HG03039 (cell line): ENCODE results near the gene TMEM95.

ENCODE experiments used
- ATAC-seq: cut with Tn5 transposase; IDR thresholded peaks from one replicate; pipeline ENCODE4 v1.9.1; 2021; ENCODE audit warnings: mild to moderate bottlenecking, moderate library complexity; ENCODE audit not compliant: unreplicated experiment

TMEM95 gene, protein sequence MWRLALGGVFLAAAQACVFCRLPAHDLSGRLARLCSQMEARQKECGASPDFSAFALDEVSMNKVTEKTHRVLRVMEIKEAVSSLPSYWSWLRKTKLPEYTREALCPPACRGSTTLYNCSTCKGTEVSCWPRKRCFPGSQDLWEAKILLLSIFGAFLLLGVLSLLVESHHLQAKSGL

DNA sequence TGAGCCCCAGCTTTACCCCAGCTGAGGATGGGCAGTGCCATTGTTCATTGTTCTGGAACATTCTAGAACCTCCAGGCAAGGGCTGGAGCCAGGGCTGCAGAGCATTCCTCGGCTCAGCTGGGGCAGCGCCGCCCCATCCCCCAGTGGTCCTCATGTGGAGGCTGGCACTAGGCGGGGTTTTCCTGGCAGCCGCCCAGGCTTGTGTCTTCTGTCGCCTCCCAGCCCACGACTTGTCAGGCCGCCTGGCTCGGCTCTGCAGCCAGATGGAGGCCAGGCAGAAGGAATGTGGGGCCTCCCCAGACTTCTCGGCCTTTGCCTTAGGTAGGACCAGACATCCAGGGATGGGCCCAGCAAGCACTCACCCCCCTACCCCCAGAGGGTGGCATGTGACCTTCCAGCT is at the start of gene TMEM95:
TSS of gene TMEM95 (plus strand) at position 104 of the 400 bp plus-strand sequence. CDS start at position 153, 49 bp downstream.
- ATAC-seq = no peak

DNA sequence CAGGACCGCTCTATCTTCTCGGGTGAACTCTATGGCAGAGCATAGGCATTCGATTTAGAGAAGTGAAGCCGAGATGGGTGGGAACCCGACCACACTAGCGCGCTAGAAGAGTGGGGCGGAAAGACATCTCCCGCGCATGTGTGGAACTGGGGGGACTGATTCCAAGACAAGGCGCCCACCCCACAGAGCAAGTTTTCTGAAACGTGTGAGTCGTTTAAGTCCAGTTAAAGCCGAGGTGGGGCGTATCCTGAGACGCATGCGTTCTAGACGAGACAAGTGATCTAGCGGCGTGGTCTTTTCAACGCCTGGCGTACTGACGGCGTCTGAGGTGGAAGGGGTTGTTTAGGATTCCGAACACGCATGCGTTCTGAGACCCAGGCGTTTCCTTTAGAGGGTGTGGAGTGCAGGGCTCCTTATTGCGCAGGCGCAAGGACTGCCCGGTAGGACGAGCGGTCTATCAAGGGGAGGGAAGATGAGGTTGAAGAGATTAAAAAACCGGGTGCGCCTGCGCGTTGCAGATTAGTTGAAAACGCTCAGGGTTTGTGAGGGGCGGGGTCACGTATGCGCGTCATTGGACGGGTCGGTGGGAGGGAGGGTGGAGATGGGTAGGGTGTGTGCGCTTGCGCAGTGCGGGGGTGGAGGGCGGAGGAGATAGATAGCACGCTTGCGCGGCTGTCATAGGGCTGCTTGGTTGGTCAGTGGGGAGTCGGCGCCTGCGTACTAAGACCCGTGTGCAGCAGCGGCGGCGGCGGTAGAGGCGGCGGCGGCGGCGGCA is 47.9 kb upstream of the TMEM95 start, which contains the start of gene EIF5A:
TSS of gene EIF5A (plus strand) at position 718 of the 775 bp plus-strand sequence. CDS start 2,008 bp downstream, outside the sequence.
- peak; percentile 64 for ATAC-seq

DNA sequence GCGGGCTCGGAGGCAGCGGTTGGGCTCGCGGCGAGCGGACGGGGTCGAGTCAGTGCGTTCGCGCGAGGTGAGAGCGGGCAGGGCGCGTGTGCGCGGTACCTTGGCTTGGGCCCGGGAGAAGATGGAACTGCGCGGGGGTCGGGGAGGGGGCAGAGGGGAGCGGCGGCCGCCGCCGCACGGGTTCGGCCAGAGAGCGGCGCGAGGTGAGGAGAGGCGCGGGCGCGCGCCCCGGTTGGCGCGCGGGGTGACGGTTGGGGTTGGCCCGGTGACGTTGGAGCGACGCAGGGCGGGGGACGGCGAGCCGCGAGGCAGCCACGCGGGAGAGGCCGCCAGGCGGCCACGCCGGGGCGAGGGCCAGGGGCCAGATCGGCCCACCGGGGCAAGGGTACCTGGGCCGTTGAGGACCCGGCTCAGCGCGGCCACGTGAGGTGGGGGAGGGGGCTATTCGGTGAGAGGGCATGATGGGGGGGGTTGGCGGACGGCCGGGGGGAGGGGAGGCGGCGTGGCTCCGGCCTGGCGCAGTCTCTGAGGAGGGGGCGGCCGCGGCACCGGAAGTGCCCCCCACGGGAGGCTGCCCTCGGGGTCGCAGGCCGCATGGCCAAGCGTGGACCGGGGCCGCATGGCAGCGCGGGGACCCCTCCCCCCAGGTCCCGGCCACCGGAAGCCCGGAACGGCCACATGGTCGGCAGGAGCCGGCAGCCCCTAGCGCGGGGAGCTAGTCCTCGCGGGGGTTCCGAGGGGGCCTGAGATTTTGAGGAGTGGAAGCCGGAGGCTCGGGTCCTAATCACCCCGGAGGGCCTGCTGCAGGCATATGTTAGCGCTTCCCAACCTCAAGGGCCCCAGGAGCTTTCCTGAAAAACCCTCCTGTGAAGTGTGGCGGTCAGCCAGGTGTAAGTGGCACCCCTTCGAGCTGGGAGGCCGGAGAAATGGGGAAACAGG is 47.0 kb upstream of the TMEM95 start:
- no peak for ATAC-seq

DNA sequence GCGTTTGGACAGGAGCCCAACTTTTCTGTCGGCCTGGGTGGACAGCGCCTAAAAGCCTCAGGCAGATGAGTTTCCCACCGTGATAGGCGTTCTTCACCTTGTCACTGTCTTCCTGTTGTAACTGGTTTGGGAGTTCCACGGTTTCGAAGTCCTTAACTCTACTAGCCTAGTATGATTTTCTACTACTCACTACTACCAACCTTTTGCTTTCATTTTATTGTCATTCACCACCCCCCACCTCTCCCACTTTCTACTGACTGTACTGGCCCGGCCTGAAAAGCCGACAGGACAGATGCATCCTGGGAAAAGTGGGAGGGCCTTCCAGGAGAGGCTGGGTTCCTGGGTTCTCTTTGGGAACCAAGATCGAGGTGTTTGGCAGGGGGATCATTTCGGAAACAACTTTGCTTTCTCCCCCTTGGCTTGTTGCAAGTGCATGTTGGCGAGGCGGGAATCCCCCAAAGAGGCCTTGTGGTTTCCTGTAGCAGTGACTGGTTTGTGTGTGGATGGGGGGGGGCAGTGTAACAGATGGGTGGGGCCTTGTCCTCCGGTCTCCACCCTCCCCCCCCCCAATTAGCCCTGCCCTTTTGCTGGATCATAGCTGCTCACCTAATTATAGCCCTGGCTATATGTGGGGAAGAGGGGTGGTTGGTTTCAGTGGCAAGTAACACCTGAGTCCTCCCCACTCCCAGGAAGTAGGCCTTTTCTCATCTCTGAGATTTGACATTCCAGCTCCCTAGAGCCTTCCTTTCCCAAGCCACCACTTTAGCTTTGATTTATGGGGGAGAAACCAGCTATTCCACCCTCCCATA is 46.1 kb upstream of the TMEM95 start:
- no peak for ATAC-seq

DNA sequence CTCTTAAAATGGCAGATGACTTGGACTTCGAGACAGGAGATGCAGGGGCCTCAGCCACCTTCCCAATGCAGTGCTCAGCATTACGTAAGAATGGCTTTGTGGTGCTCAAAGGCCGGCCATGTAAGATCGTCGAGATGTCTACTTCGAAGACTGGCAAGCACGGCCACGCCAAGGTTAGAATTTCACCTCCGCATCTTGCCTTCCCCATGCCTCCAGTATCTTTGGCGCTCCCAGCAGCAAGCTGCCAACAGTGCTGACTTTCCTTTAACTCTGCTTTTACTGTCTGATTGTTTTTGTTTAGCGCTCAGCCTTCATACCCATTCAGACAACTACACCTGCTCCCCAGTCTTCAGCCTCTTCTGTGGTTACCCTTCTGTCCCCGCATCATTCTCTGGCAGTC is 45.3 kb upstream of the TMEM95 start:
- ATAC-seq = no peak

DNA sequence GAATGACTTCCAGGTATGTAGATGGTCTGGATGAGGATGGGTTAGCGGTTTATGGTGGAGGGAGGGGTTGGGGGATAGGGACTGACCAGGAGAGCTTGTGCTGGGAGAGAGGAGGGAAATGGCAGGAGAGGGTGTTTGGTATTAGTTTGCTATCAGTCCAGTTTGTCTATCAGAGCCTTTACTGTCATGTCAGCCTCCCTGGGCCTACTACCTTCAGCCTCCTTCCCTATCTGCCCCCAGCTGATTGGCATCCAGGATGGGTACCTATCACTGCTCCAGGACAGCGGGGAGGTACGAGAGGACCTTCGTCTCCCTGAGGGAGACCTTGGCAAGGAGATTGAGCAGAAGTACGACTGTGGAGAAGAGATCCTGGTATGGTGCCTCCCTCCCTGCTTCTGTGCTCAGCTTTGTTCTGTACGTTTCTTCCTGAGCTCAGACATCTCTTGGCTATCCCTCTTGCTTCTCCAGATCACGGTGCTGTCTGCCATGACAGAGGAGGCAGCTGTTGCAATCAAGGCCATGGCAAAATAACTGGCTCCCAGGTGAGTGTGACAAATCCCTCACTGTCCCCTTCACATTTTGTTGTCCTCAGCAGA is 43.7 kb upstream of the TMEM95 start:
- no peak for ATAC-seq

DNA sequence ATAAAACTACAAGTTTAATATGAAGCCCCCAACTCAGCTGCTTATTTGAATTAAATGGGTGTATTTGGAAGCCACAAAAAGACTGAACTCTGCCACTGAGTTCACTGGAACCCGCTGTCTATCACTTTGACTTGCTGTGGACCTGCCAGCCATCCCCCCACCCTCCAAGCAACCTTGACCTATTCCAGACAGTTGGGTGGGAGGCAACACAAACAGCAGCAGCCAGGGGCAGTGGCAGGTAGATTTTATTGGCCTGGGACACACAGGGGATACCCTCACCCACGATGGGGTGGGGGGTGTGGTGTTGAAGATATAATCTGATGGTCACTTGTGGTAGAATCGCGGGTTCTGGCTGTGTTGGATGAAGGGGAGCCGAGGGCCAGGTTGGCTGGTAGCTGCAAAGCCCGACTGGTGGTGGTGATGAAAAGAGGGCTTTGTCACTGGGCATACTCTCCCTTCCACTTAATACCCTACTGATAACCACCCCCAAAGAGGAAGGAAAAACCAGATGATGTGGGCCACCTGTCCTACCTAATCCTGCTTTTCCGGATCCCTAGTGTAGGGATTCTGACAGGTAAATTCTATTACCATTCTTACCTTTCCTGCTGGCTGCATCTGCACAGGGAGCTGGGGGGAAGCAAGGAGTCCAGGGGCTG is 42.4 kb upstream of the TMEM95 start:
- no peak for ATAC-seq

DNA sequence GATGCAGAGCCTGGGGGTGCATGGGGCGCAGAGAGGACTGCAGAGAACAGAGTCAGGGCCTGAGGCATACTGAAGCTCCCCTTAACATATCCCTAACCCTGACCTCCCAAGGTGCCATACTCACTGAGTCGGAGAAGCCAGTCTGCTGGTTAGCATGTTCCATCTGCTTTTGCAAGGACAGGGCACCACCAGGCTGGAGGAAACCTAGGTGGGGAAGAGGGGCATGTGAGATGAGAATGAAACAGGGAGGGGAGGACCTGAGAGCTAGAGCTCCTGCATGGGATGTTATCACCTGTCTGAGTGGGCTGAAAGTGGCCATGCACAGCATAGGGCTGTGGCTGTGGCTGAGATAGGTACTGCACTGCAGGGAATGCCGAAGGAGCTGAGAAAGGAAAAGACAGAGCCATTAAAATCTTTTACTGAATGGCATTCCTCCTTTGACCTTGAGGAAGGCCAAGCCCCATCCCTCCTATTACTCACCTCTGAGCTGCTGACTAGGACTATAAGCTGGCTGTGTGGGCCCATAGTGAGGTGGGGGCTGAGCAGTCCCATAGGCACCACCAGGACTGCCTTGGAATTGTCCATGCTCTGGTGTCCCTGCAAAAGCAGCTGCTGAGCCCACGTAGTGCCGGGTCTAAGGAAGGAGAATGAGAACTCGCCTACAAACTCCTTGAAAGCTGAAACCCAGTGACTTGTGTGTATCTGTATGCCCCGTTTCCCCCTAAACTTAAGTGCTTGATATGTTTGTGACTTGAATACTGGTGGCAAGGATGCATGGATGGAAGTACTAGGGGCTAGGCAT is 41.7 kb upstream of the TMEM95 start:
- no peak for ATAC-seq

DNA sequence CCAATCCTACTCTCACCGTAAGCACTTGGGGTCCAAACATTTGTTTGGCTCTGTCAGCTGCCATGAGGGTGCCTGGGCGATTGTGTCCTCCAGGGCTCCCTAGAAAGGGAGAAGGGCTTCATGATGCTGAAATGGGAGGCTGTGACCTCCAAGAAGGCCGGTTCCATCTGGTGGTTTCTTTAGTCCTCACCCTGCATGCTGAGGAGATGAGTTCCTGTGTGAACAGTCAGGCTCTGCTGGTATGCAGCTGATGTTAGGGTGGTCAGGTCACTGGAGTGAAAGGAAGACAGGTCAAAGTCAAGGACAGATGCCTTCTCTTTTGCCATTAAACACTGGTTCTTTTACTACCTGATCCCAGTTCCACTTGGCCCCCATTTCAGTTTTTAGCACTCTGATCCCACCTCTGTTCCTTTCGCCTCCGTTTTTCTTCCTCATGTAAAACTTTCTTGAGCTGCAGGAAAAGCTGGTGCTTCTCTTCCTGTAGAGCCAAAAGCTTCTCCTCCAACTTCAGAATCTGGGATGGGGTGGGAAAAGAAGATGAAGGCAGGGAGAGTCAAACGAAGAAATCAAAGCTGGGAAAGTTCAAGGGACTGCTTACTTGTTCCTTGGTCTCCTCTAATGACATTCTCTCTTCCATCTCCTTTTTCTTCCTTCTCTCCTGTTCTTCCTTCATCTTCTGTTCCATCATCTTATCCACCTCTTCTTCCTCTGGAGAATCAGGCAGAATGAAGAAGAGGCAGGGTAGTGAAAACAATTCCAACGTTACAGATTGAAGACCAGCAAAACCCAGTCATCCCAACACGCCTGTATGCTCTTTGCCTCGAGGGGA is 40.9 kb upstream of the TMEM95 start:
- no peak for ATAC-seq

DNA sequence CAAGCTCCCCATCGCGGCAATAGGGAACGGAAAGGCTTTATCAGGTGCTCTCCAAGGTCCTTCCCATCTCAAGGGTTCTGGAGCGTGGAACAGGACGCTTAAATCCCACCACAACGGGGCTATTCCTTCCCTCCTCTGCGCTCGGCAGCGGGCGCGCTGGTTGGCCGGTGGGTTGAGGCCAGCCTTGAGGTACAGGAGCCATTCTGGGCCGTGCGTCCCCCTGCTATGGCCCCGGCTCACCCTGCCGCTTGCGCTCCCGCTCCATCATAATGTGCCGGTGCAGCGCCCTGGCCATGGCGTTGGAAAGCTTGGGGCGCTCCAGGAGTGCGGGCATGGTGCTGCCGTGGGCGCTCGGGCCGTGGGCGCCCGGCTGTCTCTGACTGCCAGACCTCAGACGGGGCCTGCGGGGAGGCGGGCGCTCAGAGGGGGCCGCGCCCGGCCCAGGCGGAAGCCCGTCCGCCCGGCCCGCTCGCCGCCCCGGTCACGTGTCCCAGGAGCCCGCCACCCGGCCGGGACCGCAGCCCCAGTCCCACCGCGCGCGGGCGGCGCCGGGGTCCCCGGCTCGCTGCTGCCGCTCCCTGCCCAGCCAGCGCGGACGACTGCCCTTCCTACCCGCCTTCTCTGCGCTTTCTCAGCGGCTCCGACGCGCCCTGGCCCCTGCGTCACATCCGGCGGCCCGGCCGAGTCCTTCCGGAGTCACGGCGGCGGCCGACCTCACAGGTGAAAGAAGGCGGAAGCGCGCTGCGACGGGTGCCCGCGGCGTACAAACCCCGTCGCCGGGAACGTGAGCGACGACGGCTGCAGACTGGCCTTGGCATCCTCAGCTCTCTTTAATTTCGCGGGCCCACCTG is 40.0 kb upstream of the TMEM95 start, which contains the start of gene GPS2:
TSS of gene GPS2 (minus strand) at position 642 of the 851 bp plus-strand sequence. CDS start at position 334, 308 bp downstream.
- ATAC-seq = peak; percentile 68

DNA sequence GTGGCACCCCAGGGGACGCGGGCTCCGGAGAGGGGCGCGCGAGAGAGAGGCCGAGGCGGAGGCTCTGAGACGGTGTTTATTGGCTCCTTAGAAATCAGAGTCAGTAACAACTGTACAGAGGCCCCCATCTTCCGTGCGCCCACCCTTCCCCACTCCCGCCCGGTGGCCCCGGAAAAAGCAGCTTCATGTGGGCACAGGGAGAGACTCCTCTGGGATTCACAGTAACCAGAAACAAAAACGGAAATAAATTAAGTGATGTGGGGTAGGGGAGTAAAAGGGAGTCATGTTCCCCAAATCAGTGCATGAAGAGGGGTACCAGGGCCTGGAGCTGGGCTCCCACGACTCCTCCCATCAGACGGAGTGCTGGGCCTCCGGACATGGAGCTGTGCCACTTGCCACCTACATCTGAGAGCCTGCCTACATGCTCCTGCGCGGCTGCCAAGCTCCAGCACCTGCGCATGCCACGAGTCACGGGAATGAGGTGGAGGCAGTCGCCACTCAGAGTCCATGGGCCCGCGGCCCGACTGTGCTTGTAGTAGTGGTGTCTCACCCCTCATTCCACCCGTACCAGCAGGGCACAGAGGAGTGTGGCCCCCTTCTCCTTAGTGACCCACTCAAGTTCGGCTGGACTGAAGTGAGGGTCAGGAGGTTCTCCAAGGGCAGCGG is 39.3 kb upstream of the TMEM95 start:
- no peak for ATAC-seq

DNA sequence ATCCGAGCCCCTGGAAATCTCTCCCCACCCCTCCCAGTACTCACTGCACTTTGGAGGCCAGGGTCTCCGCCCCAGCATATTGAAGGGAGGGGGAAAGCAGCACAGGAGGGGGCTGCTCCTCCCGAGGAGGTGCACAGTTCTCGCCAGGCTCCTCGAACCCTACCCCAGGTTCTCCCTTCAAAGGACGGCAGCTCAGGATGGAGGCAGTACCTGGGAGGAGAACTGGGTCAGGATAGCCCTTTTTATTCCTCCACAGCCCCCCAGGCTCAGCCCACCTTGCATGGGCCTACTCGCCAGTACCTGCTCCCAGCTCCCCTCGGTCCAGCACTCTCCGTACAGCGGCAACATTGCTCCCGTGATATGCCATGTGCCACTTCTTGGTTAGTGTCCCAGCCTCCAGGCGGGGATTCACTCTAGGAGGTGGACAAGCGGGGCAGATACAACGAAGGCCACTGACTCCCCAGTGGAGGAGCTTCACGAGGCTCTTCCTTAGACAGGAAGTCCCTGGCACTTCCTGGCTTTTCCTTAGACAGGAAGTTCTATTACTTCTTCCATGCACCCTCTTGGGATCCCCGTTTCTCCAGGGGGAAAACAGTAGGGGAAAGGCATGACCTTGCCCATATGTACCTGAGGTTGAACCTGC is 37.7 kb upstream of the TMEM95 start:
- no peak for ATAC-seq

DNA sequence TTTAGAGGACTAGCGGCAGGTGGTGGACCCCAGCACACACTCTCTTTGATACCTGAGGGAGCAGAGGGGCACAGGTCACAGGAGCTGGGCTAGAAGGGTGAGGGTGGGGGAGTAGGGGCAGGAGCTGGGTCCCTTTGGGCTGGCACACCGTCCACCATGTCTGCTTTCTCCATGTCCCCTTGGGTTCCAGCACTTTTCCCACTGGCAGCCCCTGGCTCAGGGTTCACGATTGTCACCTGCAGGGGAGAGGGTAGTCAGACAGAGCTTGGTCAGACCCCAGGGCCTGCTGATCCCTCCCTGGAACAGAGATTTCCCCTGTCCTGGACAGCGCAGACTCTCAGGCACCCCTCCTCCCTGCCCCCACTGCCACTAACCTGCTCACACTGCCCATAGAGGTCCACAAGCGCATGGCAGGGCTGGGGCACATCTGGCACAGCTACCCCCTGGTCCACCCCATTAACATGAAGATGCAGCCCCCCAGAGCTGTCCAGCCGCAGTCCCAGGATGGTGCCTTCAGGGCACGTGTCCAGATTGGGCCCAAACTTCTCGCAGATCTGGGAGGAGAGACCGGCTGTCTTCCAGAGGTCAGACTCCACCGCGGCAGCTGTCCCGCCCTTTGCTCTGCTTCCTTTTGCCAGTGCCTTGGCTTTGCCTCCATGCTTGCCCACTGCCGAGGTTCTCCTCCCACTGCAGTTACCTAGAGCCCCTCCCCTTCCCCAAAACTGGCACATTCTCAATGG is 36.7 kb upstream of the TMEM95 start:
- no peak for ATAC-seq

DNA sequence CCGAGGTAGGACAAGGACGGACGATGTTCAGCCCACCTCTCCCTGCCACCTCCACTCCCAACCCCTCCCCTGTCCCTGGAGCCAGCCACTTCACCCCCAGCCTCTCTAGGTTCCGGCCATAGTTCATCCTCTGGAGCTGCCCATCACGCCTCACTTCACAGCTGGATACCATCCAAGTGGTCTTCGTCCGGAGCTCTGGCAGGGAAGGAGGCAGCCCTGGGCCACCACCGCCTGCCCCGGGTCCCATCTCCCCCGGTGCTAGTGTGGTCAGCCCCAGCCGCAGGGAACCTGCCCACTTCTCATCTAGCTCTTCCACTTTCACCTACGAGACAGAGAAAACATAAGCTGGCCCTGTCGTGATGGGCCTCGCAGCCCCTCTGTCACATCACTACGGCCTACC is 33.5 kb upstream of the TMEM95 start:
- ATAC-seq = no peak

DNA sequence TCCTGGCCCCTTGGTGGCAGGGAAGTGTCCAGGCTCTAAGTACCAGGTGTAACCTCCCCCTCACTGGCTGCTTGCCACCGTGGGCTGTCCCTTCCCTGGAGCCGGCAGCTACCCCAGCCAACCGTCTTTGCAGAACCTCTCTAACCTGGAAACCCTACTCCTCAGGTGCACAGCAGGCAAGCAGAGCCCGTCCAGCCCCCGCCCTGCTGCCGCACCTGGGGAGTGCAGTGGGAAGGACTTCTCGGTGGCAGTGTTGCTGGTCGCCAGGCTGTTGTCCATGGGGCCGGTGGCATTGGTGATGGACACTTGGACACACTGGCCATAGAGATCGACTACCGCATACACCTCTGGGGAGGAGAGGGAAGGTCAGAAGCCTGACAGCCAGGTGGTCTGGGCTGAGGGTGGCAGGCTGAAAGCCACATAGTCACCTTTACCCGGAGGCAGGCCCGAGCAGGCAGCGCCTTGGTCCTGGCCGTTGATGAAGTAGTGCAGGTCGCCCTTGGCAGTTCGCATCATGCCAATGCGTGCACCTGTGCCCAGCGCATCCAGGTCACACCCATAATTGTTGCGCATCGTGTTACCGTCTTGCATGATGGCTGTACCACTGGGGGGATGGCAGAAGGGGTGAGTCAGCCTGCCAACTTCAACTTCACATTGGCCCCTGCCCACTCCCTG is 32.3 kb upstream of the TMEM95 start:
- ATAC-seq = no peak
